ENCODE results near the gene JMJD1C.
A peak's percentile ranks its signal among the peaks of the same experiment; 100 is the strongest.
"Not testable (repeated sequence)": the region's sequence is repeated elsewhere in the genome, so short reads cannot be mapped to it uniquely, and the experiment has no call there.

JMJD1C gene

GRCh38 chr10:63396133-63396761, 69.5 kb downstream of the JMJD1C start:
- peak; percentile 77 for DNase-seq

GRCh38 chr10:63393050-63393449, 72.7 kb downstream of the JMJD1C start:
- DNase-seq, result no peak

GRCh38 chr10:63392224-63392623, 73.6 kb downstream of the JMJD1C start:
- no peak for DNase-seq

- DNase-seq, result no peak
Observed at GRCh38 chr10:63391812-63392211, 74.0 kb downstream of the JMJD1C start.

- no peak for DNase-seq
Observed at GRCh38 chr10:63390521-63390920, 75.3 kb downstream of the JMJD1C start.

GRCh38 chr10:63388421-63389031, 77.3 kb downstream of the JMJD1C start:
- peak; percentile 44 for DNase-seq

GRCh38 chr10:63385254-63385653, 80.5 kb downstream of the JMJD1C start:
- no peak for DNase-seq

- peak; percentile 33 for DNase-seq
Observed at GRCh38 chr10:63384675-63385074, 81.1 kb downstream of the JMJD1C start.

- DNase-seq, result no peak
Observed at GRCh38 chr10:63384001-63384400, 81.8 kb downstream of the JMJD1C start.

- no peak for DNase-seq
Observed at GRCh38 chr10:63383141-63383540, 82.6 kb downstream of the JMJD1C start.

- DNase-seq, result no peak
Observed at GRCh38 chr10:63382066-63382465, 83.7 kb downstream of the JMJD1C start.

- not testable (repeated sequence) for DNase-seq
Observed at GRCh38 chr10:63377305-63377661, 88.5 kb downstream of the JMJD1C start.

- no peak for DNase-seq
Observed at GRCh38 chr10:63376560-63377304, 89.0 kb downstream of the JMJD1C start.

- no peak for DNase-seq
Observed at GRCh38 chr10:63375859-63376258, 89.9 kb downstream of the JMJD1C start.

GRCh38 chr10:63375458-63375857, 90.3 kb downstream of the JMJD1C start:
- DNase-seq, result no peak

GRCh38 chr10:63374991-63375390, 90.8 kb downstream of the JMJD1C start:
- no peak for DNase-seq

GRCh38 chr10:63373176-63373575, 92.6 kb downstream of the JMJD1C start:
- no peak for DNase-seq

GRCh38 chr10:63369711-63370110, 96.1 kb downstream of the JMJD1C start:
- DNase-seq, result no peak

GRCh38 chr10:63368365-63368764, 97.4 kb downstream of the JMJD1C start:
- no peak for DNase-seq

GRCh38 chr10:63366933-63367332, 98.8 kb downstream of the JMJD1C start:
- no peak for DNase-seq

- no peak for DNase-seq
Observed at GRCh38 chr10:63365976-63366765, 99.6 kb downstream of the JMJD1C start.

- DNase-seq, result no peak
Observed at GRCh38 chr10:63364918-63365317, 100.9 kb downstream of the JMJD1C start.

- DNase-seq, result no peak
Observed at GRCh38 chr10:63363951-63364350, 101.8 kb downstream of the JMJD1C start.

Measured in hematopoietic multipotent progenitor cell treated with erythropoietin and hydrocortisone succinate and interleukin-3 and kit ligand, for 6 days (in vitro differentiated cells).